HepG2 (cell line): ENCODE measurements around the gene P2RX6. TPM values are rescaled to one million over a fixed set of nuclear protein-coding genes. Genes with fewer than 3 reads are reported as not detected.

Experiments
- ARNT2 ChIP-seq: sonication (generic); formaldehyde crosslinking; IDR thresholded peaks from 2 replicates; pipeline ENCODE4 v1.8.0; 2022; ENCODE audit warnings: mild to moderate bottlenecking, low read depth, missing genetic modification reagents, moderate library complexity
- FOXJ3 ChIP-seq: sonication (generic); formaldehyde crosslinking; IDR thresholded peaks from 2 replicates; pipeline ENCODE4 v1.4.0; 2020; ENCODE audit warnings: missing genetic modification reagents, mild to moderate bottlenecking, borderline replicate concordance
- MIER2 ChIP-seq: IDR thresholded peaks from 2 replicates; pipeline ENCODE4 v1.6.1; 2016; ENCODE audit warnings: missing biosample characterization, missing genetic modification reagents
- NCOA5 ChIP-seq: sonication (generic); formaldehyde crosslinking; IDR thresholded peaks from 2 replicates; pipeline ENCODE4 v1.4.0; 2020; ENCODE audit warnings: missing genetic modification reagents
- NR3C1 ChIP-seq: sonication (generic); formaldehyde crosslinking; IDR thresholded peaks from 2 replicates; pipeline ENCODE4 v1.4.0; 2020; ENCODE audit warnings: missing genetic modification reagents
- NRL ChIP-seq: sonication (generic); formaldehyde crosslinking; IDR thresholded peaks from 2 replicates; pipeline ENCODE4 v1.5.0; 2020; ENCODE audit warnings: missing genetic modification reagents, mild to moderate bottlenecking, moderate library complexity, borderline replicate concordance
- PHF5A ChIP-seq: IDR thresholded peaks from one replicate; pipeline ENCODE4 v1.6.1; 2018; ENCODE audit warnings: low read depth, missing genetic modification reagents; ENCODE audit not compliant: unreplicated experiment
- SUZ12 ChIP-seq: fragments of 150-350 bp; IDR thresholded peaks from 2 replicates; pipeline ENCODE4 v1.6.1; 2014; ENCODE audit warnings: low read depth, low read length
- SYNCRIP ChIP-seq: fragments of 200-400 bp; formaldehyde crosslinking; IDR thresholded peaks from 2 replicates; pipeline ENCODE4 v1.6.1; 2018; ENCODE audit warnings: mild to moderate bottlenecking, low read depth, low read length; ENCODE audit not compliant: insufficient read depth
- TBX2 ChIP-seq: sonication (generic); formaldehyde crosslinking; IDR thresholded peaks from 2 replicates; pipeline ENCODE4 v1.5.0; 2020; ENCODE audit warnings: missing genetic modification reagents, mild to moderate bottlenecking, borderline replicate concordance
- ZNF256 ChIP-seq: sonication (generic); formaldehyde crosslinking; conservative IDR thresholded peaks from 2 replicates; pipeline ENCODE4 v1.4.0; 2020; ENCODE audit warnings: missing genetic modification reagents
- ZNF329 ChIP-seq: sonication (generic); formaldehyde crosslinking; IDR thresholded peaks from 2 replicates; pipeline ENCODE4 v1.9.0; 2021; ENCODE audit warnings: low read depth, mild to moderate bottlenecking, missing genetic modification reagents
- ZNF333 ChIP-seq: sonication (generic); formaldehyde crosslinking; IDR thresholded peaks from 2 replicates; pipeline ENCODE4 v1.4.0; 2020; ENCODE audit warnings: mild to moderate bottlenecking, missing genetic modification reagents, borderline replicate concordance
- ZNF605 ChIP-seq: sonication (generic); formaldehyde crosslinking; IDR thresholded peaks from 2 replicates; pipeline ENCODE4 v1.8.0; 2022; ENCODE audit warnings: mild to moderate bottlenecking, missing genetic modification reagents
- polyA plus RNA-seq, 8 experiments: library from polyadenylated mRNA; depleted of rRNA in 3 of 8; stranded (reverse) in 7 of 8; unstranded in 1 of 8; fragments of >200 nt; fragmentation: Illumina TruSeq in 4 of 8; extraction: Trizol in 4 of 8; gene quantifications; 2 replicates each; pipeline versions ENCODE4 v1.2.1 to v1.2.3, GENCODE V29; 2011 to 2016; ENCODE audit warnings: low read depth in 4 of 8, missing spikeins in 1 of 8, mixed read lengths in 1 of 8; ENCODE audit not compliant: insufficient read depth in 1 of 8
- total RNA-seq, 5 experiments: library from RNA; depleted of rRNA; stranded (reverse); fragments of >200 nt; fragmentation: Illumina TruSeq; extraction: Trizol; gene quantifications; 2 replicates each; pipeline ENCODE4 v1.2.3, GENCODE V29; 2016; ENCODE audit warnings: low read depth in 1 of 5
- TF ChIP-seq, protein P1 (sequence below): sonication (generic); formaldehyde crosslinking; IDR thresholded peaks from 2 replicates; pipeline ENCODE4 v1.4.0; 2020; ENCODE audit warnings: mild to moderate bottlenecking, missing genetic modification reagents, borderline replicate concordance
- TF ChIP-seq, protein P2 (sequence below): sonication (generic); formaldehyde crosslinking; IDR thresholded peaks from 2 replicates; pipeline ENCODE4 v1.4.0; 2020; ENCODE audit warnings: missing genetic modification reagents, mild to moderate bottlenecking, borderline replicate concordance
- TF ChIP-seq, protein P3 (sequence below): sonication (generic); formaldehyde crosslinking; IDR thresholded peaks from 2 replicates; pipeline ENCODE4 v1.4.0; 2020; ENCODE audit warnings: mild to moderate bottlenecking, missing genetic modification reagents, borderline replicate concordance
- TF ChIP-seq, protein P4 (sequence below): sonication (generic); formaldehyde crosslinking; IDR thresholded peaks from 2 replicates; pipeline ENCODE4 v1.4.0; 2020; ENCODE audit warnings: missing genetic modification reagents

The P2RX6 gene
- total and polyA plus RNA-seq, 2 of the 13 experiments (the other 11 are each of a cell fraction or from before 2014, with no cell fraction given), result 0.04 to 0.12 TPM

DNA sequence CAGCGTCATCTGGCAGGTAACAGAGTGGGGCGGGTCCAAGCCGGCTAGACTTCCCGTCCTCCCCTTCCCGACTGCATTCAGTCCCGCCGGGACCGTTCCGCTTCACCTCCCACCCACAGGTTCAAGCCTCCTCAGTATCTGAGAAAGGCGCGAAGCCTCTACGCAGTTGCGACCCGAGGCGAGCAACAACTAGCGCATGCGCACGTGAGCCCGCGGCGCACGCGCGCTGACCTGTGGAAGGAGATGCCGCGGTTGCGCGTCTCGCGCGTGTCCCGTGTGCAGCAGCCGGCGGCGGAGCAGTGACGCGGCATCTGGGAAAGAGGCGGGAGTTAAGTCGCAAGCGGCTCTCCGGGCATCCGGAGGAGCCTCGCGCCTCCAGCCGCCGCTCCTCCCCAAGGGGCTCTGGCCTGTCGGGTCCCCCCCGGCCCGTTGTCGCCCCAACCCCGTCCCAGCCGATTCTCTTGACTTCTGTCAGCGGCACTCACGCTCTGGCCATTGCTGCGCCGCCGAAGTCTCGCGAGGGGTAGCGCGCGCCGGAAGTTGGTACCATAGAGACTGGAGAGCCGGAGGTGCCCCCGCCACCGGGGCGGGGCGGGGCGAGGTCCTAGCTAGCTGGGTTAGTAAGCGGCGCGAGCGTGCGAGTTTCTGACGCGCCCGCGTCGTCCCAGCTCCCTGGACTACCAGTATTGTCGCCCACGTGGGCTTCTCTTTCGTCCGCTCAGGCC is 13.2 kb upstream of the P2RX6 start, which contains the start of gene THAP7 (continued):
- TF ChIP-seq, protein P1, sequence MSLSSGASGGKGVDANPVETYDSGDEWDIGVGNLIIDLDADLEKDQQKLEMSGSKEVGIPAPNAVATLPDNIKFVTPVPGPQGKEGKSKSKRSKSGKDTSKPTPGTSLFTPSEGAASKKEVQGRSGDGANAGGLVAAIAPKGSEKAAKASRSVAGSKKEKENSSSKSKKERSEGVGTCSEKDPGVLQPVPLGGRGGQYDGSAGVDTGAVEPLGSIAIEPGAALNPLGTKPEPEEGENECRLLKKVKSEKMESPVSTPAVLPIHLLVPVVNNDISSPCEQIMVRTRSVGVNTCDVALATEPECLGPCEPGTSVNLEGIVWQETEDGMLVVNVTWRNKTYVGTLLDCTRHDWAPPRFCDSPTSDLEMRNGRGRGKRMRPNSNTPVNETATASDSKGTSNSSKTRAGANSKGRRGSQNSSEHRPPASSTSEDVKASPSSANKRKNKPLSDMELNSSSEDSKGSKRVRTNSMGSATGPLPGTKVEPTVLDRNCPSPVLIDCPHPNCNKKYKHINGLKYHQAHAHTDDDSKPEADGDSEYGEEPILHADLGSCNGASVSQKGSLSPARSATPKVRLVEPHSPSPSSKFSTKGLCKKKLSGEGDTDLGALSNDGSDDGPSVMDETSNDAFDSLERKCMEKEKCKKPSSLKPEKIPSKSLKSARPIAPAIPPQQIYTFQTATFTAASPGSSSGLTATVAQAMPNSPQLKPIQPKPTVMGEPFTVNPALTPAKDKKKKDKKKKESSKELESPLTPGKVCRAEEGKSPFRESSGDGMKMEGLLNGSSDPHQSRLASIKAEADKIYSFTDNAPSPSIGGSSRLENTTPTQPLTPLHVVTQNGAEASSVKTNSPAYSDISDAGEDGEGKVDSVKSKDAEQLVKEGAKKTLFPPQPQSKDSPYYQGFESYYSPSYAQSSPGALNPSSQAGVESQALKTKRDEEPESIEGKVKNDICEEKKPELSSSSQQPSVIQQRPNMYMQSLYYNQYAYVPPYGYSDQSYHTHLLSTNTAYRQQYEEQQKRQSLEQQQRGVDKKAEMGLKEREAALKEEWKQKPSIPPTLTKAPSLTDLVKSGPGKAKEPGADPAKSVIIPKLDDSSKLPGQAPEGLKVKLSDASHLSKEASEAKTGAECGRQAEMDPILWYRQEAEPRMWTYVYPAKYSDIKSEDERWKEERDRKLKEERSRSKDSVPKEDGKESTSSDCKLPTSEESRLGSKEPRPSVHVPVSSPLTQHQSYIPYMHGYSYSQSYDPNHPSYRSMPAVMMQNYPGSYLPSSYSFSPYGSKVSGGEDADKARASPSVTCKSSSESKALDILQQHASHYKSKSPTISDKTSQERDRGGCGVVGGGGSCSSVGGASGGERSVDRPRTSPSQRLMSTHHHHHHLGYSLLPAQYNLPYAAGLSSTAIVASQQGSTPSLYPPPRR (CRISPR knock-in tag), result 0 out of 2 replicates have a peak, but pooled peaks have one; percentile 24
- TF ChIP-seq FOXJ3 (CRISPR knock-in tag), result no peak
- TF ChIP-seq ZNF256 (CRISPR knock-in tag), result 0 out of 2 replicates have a peak, but pooled peaks have one; percentile 48
- TF ChIP-seq PHF5A (CRISPR knock-in tag), result no peak
- peak; percentile 72 for TF ChIP-seq ARNT2 (CRISPR knock-in tag)
- TF ChIP-seq NR3C1 (CRISPR knock-in tag), result no peak
- no peak for TF ChIP-seq NCOA5 (CRISPR knock-in tag)
- TF ChIP-seq ZNF605 (CRISPR knock-in tag), result peak; percentile 83
- peak; percentile 5; the same call in 1 of the 2 replicates for TF ChIP-seq MIER2 (CRISPR knock-in tag)
- no peak for TF ChIP-seq SYNCRIP
- TF ChIP-seq, protein P2, sequence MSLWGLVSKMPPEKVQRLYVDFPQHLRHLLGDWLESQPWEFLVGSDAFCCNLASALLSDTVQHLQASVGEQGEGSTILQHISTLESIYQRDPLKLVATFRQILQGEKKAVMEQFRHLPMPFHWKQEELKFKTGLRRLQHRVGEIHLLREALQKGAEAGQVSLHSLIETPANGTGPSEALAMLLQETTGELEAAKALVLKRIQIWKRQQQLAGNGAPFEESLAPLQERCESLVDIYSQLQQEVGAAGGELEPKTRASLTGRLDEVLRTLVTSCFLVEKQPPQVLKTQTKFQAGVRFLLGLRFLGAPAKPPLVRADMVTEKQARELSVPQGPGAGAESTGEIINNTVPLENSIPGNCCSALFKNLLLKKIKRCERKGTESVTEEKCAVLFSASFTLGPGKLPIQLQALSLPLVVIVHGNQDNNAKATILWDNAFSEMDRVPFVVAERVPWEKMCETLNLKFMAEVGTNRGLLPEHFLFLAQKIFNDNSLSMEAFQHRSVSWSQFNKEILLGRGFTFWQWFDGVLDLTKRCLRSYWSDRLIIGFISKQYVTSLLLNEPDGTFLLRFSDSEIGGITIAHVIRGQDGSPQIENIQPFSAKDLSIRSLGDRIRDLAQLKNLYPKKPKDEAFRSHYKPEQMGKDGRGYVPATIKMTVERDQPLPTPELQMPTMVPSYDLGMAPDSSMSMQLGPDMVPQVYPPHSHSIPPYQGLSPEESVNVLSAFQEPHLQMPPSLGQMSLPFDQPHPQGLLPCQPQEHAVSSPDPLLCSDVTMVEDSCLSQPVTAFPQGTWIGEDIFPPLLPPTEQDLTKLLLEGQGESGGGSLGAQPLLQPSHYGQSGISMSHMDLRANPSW (CRISPR knock-in tag), result no peak
- TF ChIP-seq ZNF333 (CRISPR knock-in tag), result peak; percentile 96
- peak; percentile 55; the same call in 1 of the 2 replicates for TF ChIP-seq TBX2 (CRISPR knock-in tag)
- TF ChIP-seq, protein P3, sequence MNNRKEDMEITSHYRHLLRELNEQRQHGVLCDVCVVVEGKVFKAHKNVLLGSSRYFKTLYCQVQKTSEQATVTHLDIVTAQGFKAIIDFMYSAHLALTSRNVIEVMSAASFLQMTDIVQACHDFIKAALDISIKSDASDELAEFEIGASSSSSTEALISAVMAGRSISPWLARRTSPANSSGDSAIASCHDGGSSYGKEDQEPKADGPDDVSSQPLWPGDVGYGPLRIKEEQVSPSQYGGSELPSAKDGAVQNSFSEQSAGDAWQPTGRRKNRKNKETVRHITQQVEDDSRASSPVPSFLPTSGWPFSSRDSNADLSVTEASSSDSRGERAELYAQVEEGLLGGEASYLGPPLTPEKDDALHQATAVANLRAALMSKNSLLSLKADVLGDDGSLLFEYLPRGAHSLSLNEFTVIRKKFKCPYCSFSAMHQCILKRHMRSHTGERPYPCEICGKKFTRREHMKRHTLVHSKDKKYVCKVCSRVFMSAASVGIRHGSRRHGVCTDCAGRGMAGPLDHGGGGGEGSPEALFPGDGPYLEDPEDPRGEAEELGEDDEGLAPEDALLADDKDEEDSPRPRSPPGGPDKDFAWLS, result no peak
- TF ChIP-seq ZNF329 (CRISPR knock-in tag), result peak; percentile 70
- TF ChIP-seq, protein P4, sequence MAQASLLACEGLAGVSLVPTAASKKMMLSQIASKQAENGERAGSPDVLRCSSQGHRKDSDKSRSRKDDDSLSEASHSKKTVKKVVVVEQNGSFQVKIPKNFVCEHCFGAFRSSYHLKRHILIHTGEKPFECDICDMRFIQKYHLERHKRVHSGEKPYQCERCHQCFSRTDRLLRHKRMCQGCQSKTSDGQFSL (CRISPR knock-in tag), result no peak
- TF ChIP-seq SUZ12, result no peak
- peak; percentile 68 for TF ChIP-seq NRL (CRISPR knock-in tag)
